SK-N-SH (cell line): ENCODE measurements around the gene TPST2.

Experiments used
- CTCF ChIP-seq: fragments of 200-600 bp; sonication (generic); IDR thresholded peaks from 2 replicates; pipeline ENCODE4 v1.6.1; 2017; ENCODE audit warnings: antibody characterized with exemption, mild to moderate bottlenecking, moderate library complexity
- ELF1 ChIP-seq: IDR thresholded peaks from 2 replicates; pipeline ENCODE4 v1.4.0; 2012
- EZH2phosphoT487 ChIP-seq: fragments of 200-600 bp; sonication (generic); IDR thresholded peaks from 2 replicates; pipeline ENCODE4 v1.6.1; 2017; ENCODE audit warnings: low read depth, mixed run types, mild to moderate bottlenecking, antibody characterized with exemption, moderate library complexity, borderline replicate concordance
- FOXJ3 ChIP-seq: sonication (generic); formaldehyde crosslinking; IDR thresholded peaks from 2 replicates; pipeline ENCODE4 v1.5.1; 2020; ENCODE audit warnings: mild to moderate bottlenecking, missing genetic modification reagents
- JUND ChIP-seq: IDR thresholded peaks from 2 replicates; pipeline ENCODE4 v1.4.0; 2012
- MEF2A ChIP-seq: IDR thresholded peaks from 2 replicates; pipeline ENCODE4 v1.4.0; 2012; ENCODE audit warnings: low read depth, borderline replicate concordance
- RAD21 ChIP-seq: IDR thresholded peaks from 2 replicates; pipeline ENCODE4 v1.6.1; 2012; ENCODE audit warnings: mild to moderate bottlenecking, low read length
- RCOR1 ChIP-seq: fragments of 150-350 bp; IDR thresholded peaks from 2 replicates; pipeline ENCODE4 v1.6.1; 2017; ENCODE audit warnings: antibody characterized with exemption, low read length
- TAF1 ChIP-seq: IDR thresholded peaks from 2 replicates; pipeline ENCODE4 v1.6.1; 2012; ENCODE audit warnings: low read depth, mild to moderate bottlenecking, low read length, moderate library complexity, borderline replicate concordance
- TEAD4 ChIP-seq: IDR thresholded peaks from 2 replicates; pipeline ENCODE4 v1.4.0; 2012; ENCODE audit warnings: mild to moderate bottlenecking, borderline replicate concordance; ENCODE audit not compliant: insufficient read depth
- YY1 ChIP-seq: IDR thresholded peaks from 2 replicates; pipeline ENCODE4 v1.4.0; 2012; ENCODE audit warnings: low read depth, mild to moderate bottlenecking
- TF ChIP-seq, protein P1 (sequence below): IDR thresholded peaks from 2 replicates; pipeline ENCODE4 v1.4.0; 2012; ENCODE audit warnings: low read depth

DNA sequence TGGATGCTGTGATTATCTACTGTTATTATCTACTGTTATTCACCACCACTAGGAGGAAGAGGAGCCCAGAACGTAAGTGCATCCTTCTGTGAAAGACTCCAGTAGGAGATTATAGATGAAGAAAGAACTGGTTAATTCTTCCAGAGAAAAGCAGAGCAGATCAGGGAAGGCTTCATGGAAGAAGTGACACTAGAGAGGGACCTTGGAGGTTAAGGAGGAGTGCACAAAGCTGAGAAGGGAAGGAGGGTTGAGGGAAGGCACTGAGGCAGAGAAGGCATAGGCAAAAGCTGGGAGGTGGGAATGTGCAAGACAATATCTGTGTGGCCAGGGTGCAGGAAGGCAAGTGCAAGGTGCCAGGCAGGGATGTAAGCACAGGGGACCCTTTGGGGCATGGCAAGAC lies 14.4 kb upstream of the TPST2 start:
- TF ChIP-seq CTCF (no peak), RCOR1 (no peak), RAD21 (no peak), YY1 (no peak), JUND (no peak), TEAD4 (no peak), ELF1 (no peak), MEF2A (no peak), TAF1 (no peak), FOXJ3 (CRISPR knock-in tag) (no peak), EZH2phosphoT487 (no peak)
- TF ChIP-seq, protein P1, sequence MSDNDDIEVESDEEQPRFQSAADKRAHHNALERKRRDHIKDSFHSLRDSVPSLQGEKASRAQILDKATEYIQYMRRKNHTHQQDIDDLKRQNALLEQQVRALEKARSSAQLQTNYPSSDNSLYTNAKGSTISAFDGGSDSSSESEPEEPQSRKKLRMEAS, result no peak
